ENCODE data around the gene UBE2L5.

Gene UBE2L5

DNA sequence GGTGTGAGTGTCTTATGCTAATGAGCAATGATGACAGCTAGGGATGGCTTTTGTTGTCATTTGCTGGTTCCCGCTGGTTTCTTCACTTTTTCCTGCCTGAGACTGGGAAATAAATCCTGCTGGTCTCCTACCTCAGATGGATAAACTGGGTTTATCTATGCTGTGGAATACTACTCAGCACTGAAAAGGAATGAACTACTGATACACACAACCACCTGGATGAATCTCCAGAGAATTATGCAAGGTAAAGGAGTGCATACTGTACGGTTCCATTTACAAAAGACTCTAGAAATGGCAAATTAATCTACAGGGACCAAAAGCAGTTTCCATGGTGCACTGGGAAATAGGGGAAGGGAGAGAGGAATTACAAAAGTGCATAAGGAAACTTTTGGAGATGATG lies 41.2 kb upstream of the UBE2L5 start:
- in situ Hi-C loops (cut with HindIII; ENCODE audit: low sequenced_read_pairs), result no loop called here
- H3K4me3 ChIP-seq (ENCODE audit: low read depth, low read length), result no peak overlapping the region
- DNase-seq (ENCODE audit: low read depth), result no peak
- TF ChIP-seq, protein P1, sequence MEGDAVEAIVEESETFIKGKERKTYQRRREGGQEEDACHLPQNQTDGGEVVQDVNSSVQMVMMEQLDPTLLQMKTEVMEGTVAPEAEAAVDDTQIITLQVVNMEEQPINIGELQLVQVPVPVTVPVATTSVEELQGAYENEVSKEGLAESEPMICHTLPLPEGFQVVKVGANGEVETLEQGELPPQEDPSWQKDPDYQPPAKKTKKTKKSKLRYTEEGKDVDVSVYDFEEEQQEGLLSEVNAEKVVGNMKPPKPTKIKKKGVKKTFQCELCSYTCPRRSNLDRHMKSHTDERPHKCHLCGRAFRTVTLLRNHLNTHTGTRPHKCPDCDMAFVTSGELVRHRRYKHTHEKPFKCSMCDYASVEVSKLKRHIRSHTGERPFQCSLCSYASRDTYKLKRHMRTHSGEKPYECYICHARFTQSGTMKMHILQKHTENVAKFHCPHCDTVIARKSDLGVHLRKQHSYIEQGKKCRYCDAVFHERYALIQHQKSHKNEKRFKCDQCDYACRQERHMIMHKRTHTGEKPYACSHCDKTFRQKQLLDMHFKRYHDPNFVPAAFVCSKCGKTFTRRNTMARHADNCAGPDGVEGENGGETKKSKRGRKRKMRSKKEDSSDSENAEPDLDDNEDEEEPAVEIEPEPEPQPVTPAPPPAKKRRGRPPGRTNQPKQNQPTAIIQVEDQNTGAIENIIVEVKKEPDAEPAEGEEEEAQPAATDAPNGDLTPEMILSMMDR (IDR thresholded peaks at IDR 0.05; ENCODE audit: low read depth, low read length, missing control alignments), result no peak

DNA sequence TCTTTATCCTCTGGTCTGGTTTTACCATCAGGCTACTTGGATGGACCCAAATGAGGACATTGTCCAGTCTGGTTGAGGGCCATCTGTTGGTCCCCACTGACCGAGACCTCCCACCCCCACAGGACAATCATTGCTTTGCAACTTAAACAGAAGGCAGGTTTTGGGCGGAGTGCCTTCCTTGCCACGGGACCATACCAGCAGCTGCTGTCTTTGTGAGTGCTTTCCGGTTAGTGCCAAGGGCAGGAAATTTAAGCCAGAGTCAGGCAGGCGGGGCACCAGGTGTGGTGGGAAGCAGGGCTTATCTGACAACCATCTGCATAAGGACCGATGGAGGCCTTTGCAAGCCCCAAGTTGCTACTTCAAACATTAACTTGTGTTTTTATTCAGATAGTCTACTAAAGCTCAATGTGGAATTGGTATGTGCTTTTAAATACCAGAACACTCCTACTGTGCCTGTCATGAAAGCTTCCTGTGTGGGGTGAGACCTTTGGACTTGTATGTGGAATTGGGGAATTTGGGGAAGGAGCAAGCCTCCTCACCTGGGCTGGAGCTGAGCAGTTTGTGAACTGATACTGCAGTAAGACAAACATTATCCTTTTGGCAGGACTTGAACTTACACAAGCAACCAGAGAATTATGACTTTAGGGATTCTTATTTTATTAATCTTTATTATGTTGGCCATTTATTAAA lies 39.3 kb upstream of the UBE2L5 start:
- TF ChIP-seq, protein P1 (IDR thresholded peaks at IDR 0.05; ENCODE audit: low read depth, low read length, missing control alignments), result no peak
- H3K4me3 ChIP-seq (ENCODE audit: low read depth, low read length), result no peak overlapping the region
- no peak for DNase-seq (ENCODE audit: low read depth)
- in situ Hi-C loops (cut with HindIII; ENCODE audit: low sequenced_read_pairs), result no loop called here

DNA sequence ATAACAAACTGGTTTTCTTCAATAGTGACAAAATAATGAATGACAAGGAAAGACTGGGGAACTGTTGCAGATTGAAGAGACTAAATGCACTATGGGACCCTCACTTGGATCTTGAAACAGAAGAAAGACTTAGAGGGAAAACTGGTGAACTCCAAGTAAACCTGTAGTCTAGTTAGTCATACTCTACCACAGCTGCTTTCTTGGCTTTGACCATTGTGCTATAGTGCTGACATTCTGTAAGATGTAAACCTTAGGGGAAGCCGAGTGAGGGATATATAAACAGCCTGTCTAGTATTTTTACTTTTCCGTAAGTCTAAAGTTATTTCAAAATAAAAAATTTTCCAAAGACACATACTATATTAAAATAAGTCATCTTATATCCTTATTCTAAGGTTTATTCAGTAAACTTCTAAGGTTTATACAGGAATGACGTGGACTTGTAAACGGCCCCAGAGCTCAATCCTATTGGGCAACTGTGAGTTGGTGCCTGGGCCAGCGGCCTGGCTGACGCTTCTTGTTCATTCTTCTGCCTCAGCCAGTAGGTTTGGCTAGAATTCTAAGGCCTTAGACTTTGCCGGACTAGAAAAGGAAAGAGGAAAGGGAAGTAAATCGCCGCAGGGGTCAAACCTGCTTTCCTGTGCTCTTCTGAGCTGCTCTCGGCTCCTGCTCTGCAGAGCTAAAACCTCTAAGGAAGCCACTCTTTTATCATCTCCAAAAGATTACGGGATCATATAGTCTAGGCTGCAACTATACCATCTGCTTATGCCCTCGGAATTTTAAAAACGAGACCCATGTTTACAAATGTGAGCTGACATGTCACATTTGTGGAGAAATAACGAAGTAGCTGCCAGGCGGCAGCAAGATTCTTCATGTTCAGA lies 33.6 kb upstream of the UBE2L5 start:
- no peak overlapping the region for H3K4me3 ChIP-seq (ENCODE audit: low read depth, low read length)
- DNase-seq (ENCODE audit: low read depth), result no peak
- in situ Hi-C loops (cut with HindIII; ENCODE audit: low sequenced_read_pairs), result no loop called here
- TF ChIP-seq, protein P1 (IDR thresholded peaks at IDR 0.05; ENCODE audit: low read depth, low read length, missing control alignments), result no peak

DNA sequence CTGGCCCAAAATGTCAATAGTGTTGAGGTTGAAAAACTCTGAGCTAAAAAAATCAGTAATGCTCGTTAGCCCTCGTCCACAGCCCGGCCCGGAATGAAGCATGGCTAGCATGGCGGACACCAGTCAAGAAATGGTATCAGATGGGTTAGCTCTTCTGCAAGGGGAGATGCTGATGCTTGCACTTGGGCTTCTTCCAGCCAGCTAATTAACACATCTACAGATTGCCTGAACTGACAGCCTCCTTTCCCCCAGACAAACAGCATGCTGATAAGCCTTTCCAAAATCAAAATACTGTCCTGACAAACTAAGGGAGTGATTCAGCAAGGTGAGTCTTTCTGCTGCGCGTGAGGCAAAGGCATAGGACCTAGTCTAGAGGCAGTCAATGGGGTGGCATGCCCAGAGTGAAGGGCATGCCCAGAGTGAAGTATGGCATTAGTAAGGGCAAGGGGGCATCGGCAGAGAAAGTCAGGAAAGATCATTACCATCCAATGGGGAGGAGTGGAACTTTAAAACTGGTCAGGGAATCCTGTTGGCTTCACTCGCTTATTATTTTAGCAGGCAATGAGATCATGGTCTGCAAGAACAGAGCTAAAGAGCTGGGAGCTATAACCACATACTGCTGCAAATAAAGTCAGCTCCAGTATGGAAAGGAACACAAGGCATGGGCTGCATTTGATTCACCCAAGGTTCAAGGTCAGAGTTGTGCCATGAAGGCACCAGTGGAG lies 30.2 kb upstream of the UBE2L5 start:
- TF ChIP-seq, protein P1 (IDR thresholded peaks at IDR 0.05; ENCODE audit: low read depth, low read length, missing control alignments), result no peak
- in situ Hi-C loops (cut with HindIII; ENCODE audit: low sequenced_read_pairs), result no loop called here
- H3K4me3 ChIP-seq (ENCODE audit: low read depth, low read length), result no peak overlapping the region
- no peak for DNase-seq (ENCODE audit: low read depth)

DNA sequence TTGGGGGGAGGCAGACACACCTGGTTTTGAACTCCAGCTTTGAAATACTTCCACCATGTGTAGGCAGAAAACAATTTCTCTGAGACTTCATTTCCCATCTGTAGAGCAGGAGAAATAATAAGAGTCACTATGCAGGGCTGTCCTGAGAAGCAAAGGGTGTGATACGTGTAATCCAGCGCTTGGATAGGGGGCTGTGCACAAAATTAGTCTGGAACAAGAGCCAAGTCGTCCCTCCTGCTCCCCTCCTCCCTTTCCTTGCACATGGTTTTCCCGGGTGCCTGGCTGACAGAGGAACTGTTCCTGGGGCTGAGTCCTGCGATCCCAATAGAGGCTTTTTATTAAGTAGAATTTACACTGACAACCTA lies 29.6 kb upstream of the UBE2L5 start:
- no peak overlapping the region for H3K4me3 ChIP-seq (ENCODE audit: low read depth, low read length)
- in situ Hi-C loops (cut with HindIII; ENCODE audit: low sequenced_read_pairs), result no loop called here
- no peak for DNase-seq (ENCODE audit: low read depth)
- TF ChIP-seq, protein P1 (IDR thresholded peaks at IDR 0.05; ENCODE audit: low read depth, low read length, missing control alignments), result no peak

DNA sequence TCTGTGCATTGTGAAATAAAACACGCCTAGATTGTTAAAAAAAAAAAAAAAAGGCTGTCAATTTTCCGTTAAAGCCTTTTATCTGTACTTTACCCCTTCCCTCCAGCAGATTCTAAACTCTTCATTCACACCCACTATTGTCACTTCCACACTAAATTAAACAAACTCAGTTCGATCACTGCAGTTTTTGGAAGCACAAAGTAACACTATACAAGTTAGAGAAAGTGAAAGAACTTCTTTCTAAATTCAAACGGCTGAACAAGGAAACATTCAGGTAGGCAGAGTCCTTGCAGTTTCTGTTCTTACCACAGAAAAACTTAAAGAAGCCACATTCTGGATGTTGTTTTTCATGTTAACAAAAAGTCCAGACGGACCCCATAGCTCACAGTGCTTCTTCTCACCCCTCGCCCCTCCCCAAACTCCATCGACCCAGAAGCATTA lies 27.5 kb upstream of the UBE2L5 start:
- in situ Hi-C loops (cut with HindIII; ENCODE audit: low sequenced_read_pairs), result no loop called here
- TF ChIP-seq, protein P1 (IDR thresholded peaks at IDR 0.05; ENCODE audit: low read depth, low read length, missing control alignments), result no peak
- no peak for DNase-seq (ENCODE audit: low read depth)
- peak overlapping the region; percentile 51 for H3K4me3 ChIP-seq (ENCODE audit: low read depth, low read length)

All from astrocyte of the cerebellum (primary cell).